AG04449 (cell line): ENCODE measurements around the gene ADPGK.
A peak's percentile ranks its signal among the peaks of the same experiment; 100 is the strongest.

Experiments used
- CTCF ChIA-PET: fragments of 350-600 bp; formaldehyde crosslinking; extraction: SDS; loops from one replicate; lab custom pipeline; 2021; ENCODE audit warnings: antibody characterized with exemption; lab: Yijun Ruan, JAX
- POLR2A ChIA-PET: fragments of 400-600, 350-600 bp; formaldehyde crosslinking; extraction: SDS; loops from one replicate; lab custom pipeline; 2020; ENCODE audit warnings: antibody characterized with exemption, inconsistent platforms; lab: Yijun Ruan, JAX
- DNase-seq: peaks from one replicate; pipeline ENCODE4 v3.0.0-alpha.2; 2010; ENCODE audit warnings: low read depth, low spot score
- H3K4me3 ChIP-seq: 2 replicates; pipeline ENCODE4 v1.5.1; 2011; ENCODE audit warnings: low read depth, mild to moderate bottlenecking, control low read depth, low read length
- TF ChIP-seq, protein P1 (sequence below): IDR thresholded peaks from one replicate; pipeline ENCODE4 v1.5.1; 2011; ENCODE audit warnings: mild to moderate bottlenecking, moderate library complexity, low read length, control low read depth, inconsistent platforms; ENCODE audit not compliant: insufficient read depth; ENCODE audit errors: missing control alignments

The ADPGK gene

DNA sequence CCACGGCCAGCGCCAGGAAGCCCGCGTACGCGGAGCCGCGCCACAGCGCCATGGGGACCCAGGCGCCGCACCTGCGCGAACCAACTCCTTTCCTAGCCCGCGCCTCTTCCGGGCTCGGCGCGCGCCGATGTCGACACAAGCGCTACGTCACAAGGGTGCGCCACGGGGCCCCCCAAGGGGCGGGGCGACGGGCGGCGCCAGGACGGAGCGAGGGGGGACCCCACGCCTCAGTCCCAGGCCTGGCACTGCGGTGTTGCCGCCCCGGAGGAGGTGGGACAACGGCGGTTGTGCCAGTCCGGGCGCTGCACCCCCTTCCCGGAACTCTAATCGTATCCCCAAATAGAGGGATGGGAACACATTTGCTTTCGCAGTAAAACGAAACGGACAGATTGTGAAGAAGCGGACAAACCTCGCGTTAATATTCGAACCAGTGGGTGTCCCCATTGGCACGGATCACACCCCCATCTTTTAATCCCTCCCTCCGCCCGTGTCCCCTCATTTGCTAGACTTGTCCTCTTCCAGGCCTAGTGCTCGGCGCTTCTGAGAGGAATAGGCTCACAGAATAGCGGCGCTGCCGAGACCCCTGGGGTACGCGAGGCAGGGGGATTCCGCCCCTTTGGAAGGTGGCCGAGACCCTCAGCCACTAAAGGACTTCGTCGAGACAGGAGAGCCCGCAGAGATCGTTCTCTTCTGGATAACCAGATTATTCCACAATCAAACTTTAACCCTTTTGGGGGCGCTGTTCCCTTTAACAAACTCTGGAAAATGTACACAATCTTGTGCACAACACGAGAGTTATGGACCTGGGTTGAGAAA, at the start of gene ADPGK:
Gene ADPGK, minus strand, starts transcription at position 119 of the 816 bp plus-strand sequence. Its CDS starts 67 bp downstream, at position 52.
- TF ChIP-seq, protein P1, sequence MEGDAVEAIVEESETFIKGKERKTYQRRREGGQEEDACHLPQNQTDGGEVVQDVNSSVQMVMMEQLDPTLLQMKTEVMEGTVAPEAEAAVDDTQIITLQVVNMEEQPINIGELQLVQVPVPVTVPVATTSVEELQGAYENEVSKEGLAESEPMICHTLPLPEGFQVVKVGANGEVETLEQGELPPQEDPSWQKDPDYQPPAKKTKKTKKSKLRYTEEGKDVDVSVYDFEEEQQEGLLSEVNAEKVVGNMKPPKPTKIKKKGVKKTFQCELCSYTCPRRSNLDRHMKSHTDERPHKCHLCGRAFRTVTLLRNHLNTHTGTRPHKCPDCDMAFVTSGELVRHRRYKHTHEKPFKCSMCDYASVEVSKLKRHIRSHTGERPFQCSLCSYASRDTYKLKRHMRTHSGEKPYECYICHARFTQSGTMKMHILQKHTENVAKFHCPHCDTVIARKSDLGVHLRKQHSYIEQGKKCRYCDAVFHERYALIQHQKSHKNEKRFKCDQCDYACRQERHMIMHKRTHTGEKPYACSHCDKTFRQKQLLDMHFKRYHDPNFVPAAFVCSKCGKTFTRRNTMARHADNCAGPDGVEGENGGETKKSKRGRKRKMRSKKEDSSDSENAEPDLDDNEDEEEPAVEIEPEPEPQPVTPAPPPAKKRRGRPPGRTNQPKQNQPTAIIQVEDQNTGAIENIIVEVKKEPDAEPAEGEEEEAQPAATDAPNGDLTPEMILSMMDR, result peak; percentile 23
- ChIA-PET CTCF (interaction anchor here (0.8 to 3.0 kb wide), 10 partner anchors 10 to 494 kb away, joined by 3 to 28 read pairs (median 4); no protein-coding TSS in a partner anchor), POLR2A (interaction anchor here (0.6 kb wide), 1 partner anchor 118 kb away, joined by 3 read pairs; no protein-coding TSS in a partner anchor)
- peak; percentile 57 for DNase-seq
- peak within 1 kb of the TSS; percentile 92 for H3K4me3 ChIP-seq

- POLR2A ChIA-PET, result no interaction called here
Measured at GRCh38 chr15:72827226-72827625, 43.7 kb upstream of the ADPGK start.

DNA sequence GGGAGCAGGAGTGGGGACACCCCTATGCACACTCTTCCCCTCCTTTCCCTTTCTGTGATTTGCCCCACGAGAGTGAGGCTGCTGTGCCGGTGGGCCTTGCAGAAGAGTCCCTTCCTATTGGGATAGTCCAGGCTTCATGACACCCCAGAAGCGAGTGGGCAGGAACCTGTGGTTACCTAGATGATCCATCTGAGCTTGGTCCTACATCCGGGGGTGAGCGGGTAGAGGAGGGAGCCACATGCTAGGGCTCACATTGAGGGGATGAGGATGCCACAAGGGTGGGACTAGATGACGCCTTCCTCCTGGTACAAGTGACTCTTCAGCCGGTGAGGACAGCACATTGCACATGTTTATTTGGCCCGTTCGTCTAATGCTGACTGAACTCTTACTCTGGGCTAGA, 43.1 kb upstream of the ADPGK start:
- CTCF ChIA-PET, result no interaction called here
- DNase-seq, result no peak
- TF ChIP-seq, protein P1, result no peak
- no peak overlapping the region for H3K4me3 ChIP-seq
- POLR2A ChIA-PET, result no interaction called here

More at GRCh38 chr15:72827226-72827625, 43.7 kb upstream of the ADPGK start:
- TF ChIP-seq, protein P1, result no peak
- no peak overlapping the region for H3K4me3 ChIP-seq
- CTCF ChIA-PET, result no interaction called here
- no peak for DNase-seq

DNA sequence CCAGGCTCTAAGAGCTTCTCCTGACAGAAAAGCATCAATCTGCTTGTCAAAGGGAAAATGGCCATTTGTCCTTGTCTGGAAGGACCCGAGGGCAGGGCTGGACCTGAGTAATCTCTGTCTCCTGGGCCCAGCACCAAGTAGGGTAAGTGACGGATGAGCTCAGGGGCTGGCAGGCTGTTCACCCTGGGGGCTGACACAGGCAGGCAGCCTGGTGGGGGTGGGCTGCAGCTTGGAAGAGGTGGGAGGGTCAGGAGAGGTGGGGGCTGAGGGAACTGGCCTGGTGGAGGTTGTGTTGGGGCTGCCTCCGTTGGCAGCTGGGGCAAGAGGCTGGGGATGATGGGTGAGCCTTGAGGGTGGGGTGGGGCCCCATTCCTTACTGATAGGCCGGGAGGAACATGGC, 42.3 kb upstream of the ADPGK start:
- TF ChIP-seq, protein P1, result no peak
- DNase-seq, result no peak
- POLR2A ChIA-PET, result no interaction called here
- H3K4me3 ChIP-seq, result no peak overlapping the region
- CTCF ChIA-PET, result no interaction called here

DNA sequence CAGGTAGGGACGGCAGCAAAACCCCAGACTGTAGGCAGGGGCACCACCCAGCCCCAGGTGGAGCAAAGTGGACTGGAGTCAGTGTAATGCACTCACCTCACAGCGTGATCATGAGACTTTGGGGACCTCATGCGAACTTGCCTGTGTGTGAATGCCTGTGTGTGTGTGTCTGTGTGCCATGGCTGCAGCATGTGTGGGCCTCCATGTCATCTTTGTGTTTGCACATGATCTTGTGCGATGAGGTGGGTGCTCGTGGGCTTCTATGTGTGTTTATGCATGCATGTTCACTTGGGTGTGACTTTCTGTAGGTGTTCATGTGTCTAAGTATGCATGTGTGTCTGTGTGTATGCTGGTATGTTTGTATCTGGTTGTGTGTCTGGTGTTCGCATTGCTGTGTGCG, 41.2 kb upstream of the ADPGK start:
- POLR2A ChIA-PET, result no interaction called here
- CTCF ChIA-PET, result no interaction called here
- TF ChIP-seq, protein P1, result no peak
- no peak for DNase-seq
- H3K4me3 ChIP-seq, result no peak overlapping the region

DNA sequence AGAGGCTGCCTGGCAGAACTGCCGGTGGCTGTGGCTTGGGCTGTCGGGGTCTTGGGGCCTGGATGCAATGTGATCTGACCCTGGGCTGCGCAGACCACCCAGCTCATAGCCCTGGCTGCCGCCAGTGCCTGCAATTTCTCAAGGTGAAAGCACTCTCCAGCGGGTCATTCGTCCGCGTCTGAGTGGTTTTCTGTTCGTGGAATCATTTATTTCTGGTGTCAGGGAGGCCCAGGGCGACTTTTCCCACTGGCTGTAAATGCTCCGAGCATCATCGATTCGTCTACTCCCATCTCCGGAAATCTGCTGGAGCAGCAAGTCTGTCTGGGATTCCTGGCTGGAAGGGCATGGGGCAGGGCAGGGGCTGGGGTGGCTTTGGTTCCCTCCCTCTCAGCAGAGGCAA, 40.6 kb upstream of the ADPGK start:
- DNase-seq, result no peak
- H3K4me3 ChIP-seq, result no peak overlapping the region
- TF ChIP-seq, protein P1, result no peak
- POLR2A ChIA-PET, result no interaction called here
- CTCF ChIA-PET, result no interaction called here
